ENCODE results near the gene LMNTD1.
"Not testable (repeated sequence)": the region's sequence is repeated elsewhere in the genome, so short reads cannot be mapped to it uniquely, and the experiment has no call there.

LMNTD1 gene

DNA sequence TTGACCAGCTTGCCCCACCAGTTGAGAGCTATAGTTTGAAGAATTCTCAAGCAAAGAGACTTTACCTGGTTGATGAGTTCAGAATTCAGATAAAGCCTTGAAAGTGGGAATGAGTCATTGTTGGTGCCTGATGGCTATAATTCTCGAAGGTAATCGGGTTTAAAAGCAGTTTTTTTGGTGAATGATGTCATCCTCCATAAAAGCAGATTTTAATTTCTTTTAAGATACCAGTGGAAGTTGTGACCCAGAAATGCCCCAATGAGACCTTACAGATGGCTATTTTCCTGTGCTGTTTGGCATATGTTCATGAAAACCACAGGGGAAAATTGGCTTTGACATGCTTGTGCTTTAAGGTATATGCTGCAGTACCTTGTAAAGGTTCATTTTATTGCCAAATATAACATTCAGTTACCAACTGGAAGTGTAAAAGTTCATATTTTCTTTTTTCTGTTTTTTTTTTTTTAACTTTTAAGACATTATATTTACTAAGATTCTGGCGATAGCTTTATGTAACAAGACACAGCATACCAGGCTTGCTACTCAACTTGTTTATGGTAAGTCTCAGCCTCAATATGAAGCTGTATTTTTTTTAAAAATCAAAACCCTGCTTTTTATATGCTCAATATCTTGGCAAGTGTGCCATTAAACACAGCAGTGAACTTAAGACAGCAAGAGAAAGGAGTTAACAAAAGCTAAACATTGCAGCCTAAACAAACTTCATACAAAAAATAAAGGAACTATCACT is 119.3 kb downstream of the LMNTD1 start:
- Histone ChIP-seq H3K9me3 (ENCODE audit: insufficient read depth, low read length) (no peaks in the 10 kb centered on the region), H4K20me1 (ENCODE audit: low read depth, low read length) (no peaks in the 10 kb centered on the region), H3K9ac (ENCODE audit: low read length) (no peak overlapping the region), H3F3A (ENCODE audit: insufficient read depth) (no peaks in the 10 kb centered on the region), H3K27me3 (ENCODE audit: low read length) (0 out of 2 replicates have a peak, but pooled peaks cover 3% of the 10 kb centered on the region), H3K36me3 (ENCODE audit: low read length) (no peaks in the 10 kb centered on the region), H3K4me2 (ENCODE audit: low read depth, low read length, poor library complexity, severe bottlenecking) (no peak overlapping the region), H3K79me2 (ENCODE audit: insufficient read depth, low read length) (no peaks in the 10 kb centered on the region), H3K4me3 (ENCODE audit: insufficient read depth, low read length, poor library complexity, severe bottlenecking) (no peak overlapping the region), H3K27ac (ENCODE audit: low read depth, low read length) (no peak overlapping the region), H2AFZ (ENCODE audit: low read depth, low read length, severe bottlenecking) (no peak overlapping the region), H3K9me2 (replicated peaks; ENCODE audit: insufficient read depth, low read length) (no peaks in the 10 kb centered on the region)
- TF ChIP-seq, protein P1, sequence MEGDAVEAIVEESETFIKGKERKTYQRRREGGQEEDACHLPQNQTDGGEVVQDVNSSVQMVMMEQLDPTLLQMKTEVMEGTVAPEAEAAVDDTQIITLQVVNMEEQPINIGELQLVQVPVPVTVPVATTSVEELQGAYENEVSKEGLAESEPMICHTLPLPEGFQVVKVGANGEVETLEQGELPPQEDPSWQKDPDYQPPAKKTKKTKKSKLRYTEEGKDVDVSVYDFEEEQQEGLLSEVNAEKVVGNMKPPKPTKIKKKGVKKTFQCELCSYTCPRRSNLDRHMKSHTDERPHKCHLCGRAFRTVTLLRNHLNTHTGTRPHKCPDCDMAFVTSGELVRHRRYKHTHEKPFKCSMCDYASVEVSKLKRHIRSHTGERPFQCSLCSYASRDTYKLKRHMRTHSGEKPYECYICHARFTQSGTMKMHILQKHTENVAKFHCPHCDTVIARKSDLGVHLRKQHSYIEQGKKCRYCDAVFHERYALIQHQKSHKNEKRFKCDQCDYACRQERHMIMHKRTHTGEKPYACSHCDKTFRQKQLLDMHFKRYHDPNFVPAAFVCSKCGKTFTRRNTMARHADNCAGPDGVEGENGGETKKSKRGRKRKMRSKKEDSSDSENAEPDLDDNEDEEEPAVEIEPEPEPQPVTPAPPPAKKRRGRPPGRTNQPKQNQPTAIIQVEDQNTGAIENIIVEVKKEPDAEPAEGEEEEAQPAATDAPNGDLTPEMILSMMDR (IDR thresholded peaks at IDR 0.05; ENCODE audit: insufficient read depth, low read length, poor library complexity, severe bottlenecking): no peak
- no peak for TF ChIP-seq EZH2phosphoT487 (conservative IDR thresholded peaks at IDR 0.05; ENCODE audit: low read length)

DNA sequence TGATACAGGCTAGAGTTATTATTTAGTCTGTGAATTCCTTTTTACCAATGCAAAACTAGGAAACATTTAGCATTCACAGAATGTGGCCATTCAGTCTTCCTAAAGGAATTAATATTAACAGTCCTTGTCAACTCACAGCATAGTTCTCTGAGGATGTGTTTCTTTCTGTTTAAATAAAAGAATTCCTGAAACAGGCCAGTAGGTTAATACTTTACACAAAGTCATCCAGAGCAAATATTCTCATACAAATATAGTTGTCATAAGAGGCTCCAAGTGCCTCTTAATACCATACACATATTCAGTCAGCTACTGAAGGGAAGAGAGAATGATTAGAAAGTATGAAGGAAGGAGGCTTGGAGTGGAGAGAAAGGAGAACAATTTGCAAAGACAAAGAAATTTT is 120.1 kb downstream of the LMNTD1 start:
- no peak overlapping the region for H3K4me3 ChIP-seq (ENCODE audit: insufficient read depth, low read length, poor library complexity, severe bottlenecking)
- H3K9me3 ChIP-seq (ENCODE audit: insufficient read depth, low read length): no peaks in the 10 kb centered on the region
- H3K9ac ChIP-seq (ENCODE audit: low read length): no peak overlapping the region
- no peak overlapping the region for H3K27ac ChIP-seq (ENCODE audit: low read depth, low read length)
- H3F3A ChIP-seq (ENCODE audit: insufficient read depth): no peaks in the 10 kb centered on the region
- no peaks in the 10 kb centered on the region for H3K36me3 ChIP-seq (ENCODE audit: low read length)
- no peaks in the 10 kb centered on the region for H4K20me1 ChIP-seq (ENCODE audit: low read depth, low read length)
- H3K27me3 ChIP-seq (ENCODE audit: low read length): 0 out of 2 replicates have a peak, but pooled peaks cover 3% of the 10 kb centered on the region
- no peak overlapping the region for H3K4me2 ChIP-seq (ENCODE audit: low read depth, low read length, poor library complexity, severe bottlenecking)
- H2AFZ ChIP-seq (ENCODE audit: low read depth, low read length, severe bottlenecking): no peak overlapping the region
- no peaks in the 10 kb centered on the region for H3K9me2 ChIP-seq (replicated peaks; ENCODE audit: insufficient read depth, low read length)
- H3K79me2 ChIP-seq (ENCODE audit: insufficient read depth, low read length): no peaks in the 10 kb centered on the region
- TF ChIP-seq, protein P1 (IDR thresholded peaks at IDR 0.05; ENCODE audit: insufficient read depth, low read length, poor library complexity, severe bottlenecking): no peak
- no peak for TF ChIP-seq EZH2phosphoT487 (conservative IDR thresholded peaks at IDR 0.05; ENCODE audit: low read length)

DNA sequence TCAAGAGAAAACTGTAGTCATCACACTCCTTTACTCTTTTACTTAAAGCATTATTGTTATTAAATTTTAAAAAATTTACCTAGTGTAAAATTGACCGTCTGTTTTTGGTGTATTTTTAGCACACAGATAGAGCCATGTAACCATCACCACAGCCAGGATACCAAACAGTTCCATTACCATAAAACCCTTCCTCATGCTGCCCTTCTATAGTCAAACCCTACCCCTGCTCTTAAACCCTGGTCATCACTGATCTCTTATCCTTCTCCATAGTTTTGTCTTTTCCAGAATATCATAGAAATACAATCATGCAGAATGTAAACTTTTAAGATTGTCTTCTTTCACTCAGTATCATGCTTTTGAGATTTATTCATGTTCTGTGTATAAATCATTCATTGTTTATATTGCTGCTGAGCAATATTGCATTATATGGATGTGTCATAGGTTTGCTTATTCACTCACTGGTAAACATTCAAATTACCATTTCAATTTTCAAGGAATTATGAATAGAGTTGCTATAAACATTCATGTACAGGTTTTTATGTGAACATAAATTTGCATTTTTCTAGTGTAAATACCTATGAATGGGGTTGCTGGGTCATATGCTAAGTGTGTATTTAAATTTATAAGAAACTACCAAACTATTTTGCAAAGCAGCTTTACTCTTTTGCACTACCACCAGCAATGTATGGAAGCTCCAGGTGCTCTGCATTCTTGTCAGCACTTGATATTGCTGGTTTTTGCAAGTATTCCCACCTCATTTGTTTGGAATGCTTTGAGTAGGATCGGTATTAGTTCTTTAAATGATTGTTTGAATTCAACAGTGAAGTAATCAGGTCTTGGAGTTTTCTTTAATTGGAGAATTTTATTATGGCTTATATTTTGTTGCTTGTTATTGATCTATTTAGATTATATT is 125.5 kb downstream of the LMNTD1 start:
- Histone ChIP-seq H3K4me2 (ENCODE audit: low read depth, low read length, poor library complexity, severe bottlenecking) (no peak overlapping the region), H2AFZ (ENCODE audit: low read depth, low read length, severe bottlenecking) (no peak overlapping the region), H3K36me3 (ENCODE audit: low read length) (no peaks in the 10 kb centered on the region), H3K4me3 (ENCODE audit: insufficient read depth, low read length, poor library complexity, severe bottlenecking) (no peak overlapping the region), H4K20me1 (ENCODE audit: low read depth, low read length) (no peaks in the 10 kb centered on the region), H3K9me3 (ENCODE audit: insufficient read depth, low read length) (no peaks in the 10 kb centered on the region), H3K9ac (ENCODE audit: low read length) (no peak overlapping the region), H3K9me2 (replicated peaks; ENCODE audit: insufficient read depth, low read length) (no peaks in the 10 kb centered on the region), H3K27me3 (ENCODE audit: low read length) (0 out of 2 replicates have a peak, but pooled peaks cover 3% of the 10 kb centered on the region), H3F3A (ENCODE audit: insufficient read depth) (no peaks in the 10 kb centered on the region), H3K79me2 (ENCODE audit: insufficient read depth, low read length) (no peaks in the 10 kb centered on the region), H3K27ac (ENCODE audit: low read depth, low read length) (no peak overlapping the region)
- TF ChIP-seq EZH2phosphoT487 (conservative IDR thresholded peaks at IDR 0.05; ENCODE audit: low read length): no peak
- TF ChIP-seq, protein P1 (IDR thresholded peaks at IDR 0.05; ENCODE audit: insufficient read depth, low read length, poor library complexity, severe bottlenecking): no peak

DNA sequence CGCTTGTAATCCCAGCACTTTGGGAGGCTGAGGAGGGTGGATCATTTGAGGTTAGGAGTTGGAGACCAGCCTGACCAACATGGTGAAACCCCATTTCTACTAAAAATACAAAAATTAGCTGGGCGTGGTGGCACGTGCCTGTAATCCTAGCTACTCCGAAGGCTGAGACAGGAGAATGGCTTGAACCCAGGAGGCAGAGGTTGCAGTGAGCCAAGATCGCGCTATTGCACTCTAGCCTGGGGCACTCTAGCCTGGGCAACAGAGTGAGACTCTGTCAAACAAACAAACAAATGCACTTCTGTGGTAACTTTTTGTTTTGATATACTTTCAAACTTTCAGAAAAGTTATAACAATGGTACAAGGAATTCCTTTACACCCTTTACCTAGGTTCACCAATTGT is 126.3 kb downstream of the LMNTD1 start:
- not testable (repeated sequence) for H3K4me3 ChIP-seq (ENCODE audit: insufficient read depth, low read length, poor library complexity, severe bottlenecking); H3K9me2 ChIP-seq (replicated peaks; ENCODE audit: insufficient read depth, low read length); H3K36me3 ChIP-seq (ENCODE audit: low read length); H4K20me1 ChIP-seq (ENCODE audit: low read depth, low read length); H3K79me2 ChIP-seq (ENCODE audit: insufficient read depth, low read length); H3K9ac ChIP-seq (ENCODE audit: low read length); H3K27ac ChIP-seq (ENCODE audit: low read depth, low read length); H3F3A ChIP-seq (ENCODE audit: insufficient read depth); H3K4me2 ChIP-seq (ENCODE audit: low read depth, low read length, poor library complexity, severe bottlenecking); H2AFZ ChIP-seq (ENCODE audit: low read depth, low read length, severe bottlenecking); H3K9me3 ChIP-seq (ENCODE audit: insufficient read depth, low read length); H3K27me3 ChIP-seq (ENCODE audit: low read length)
